ENCODE measurements around the gene UBE2J2.

- TF ChIP-seq CTCF (IDR thresholded peaks at IDR 0.05) (no peak), POLR2A (IDR thresholded peaks at IDR 0.05) (no peak)
Observed at GRCh38 chr1:1221887-1222574, 51.6 kb downstream of the UBE2J2 start.
